HG03045 (cell line): ENCODE data around the gene CUL3.
"Not testable (repeated sequence)": the region's sequence is repeated elsewhere in the genome, so short reads cannot be mapped to it uniquely, and the experiment has no call there.

Experiments
- ATAC-seq: cut with Tn5 transposase; IDR thresholded peaks from one replicate; pipeline ENCODE4 v1.9.1; 2021; ENCODE audit warnings: mild to moderate bottlenecking, moderate library complexity; ENCODE audit not compliant: unreplicated experiment

The CUL3 gene

DNA sequence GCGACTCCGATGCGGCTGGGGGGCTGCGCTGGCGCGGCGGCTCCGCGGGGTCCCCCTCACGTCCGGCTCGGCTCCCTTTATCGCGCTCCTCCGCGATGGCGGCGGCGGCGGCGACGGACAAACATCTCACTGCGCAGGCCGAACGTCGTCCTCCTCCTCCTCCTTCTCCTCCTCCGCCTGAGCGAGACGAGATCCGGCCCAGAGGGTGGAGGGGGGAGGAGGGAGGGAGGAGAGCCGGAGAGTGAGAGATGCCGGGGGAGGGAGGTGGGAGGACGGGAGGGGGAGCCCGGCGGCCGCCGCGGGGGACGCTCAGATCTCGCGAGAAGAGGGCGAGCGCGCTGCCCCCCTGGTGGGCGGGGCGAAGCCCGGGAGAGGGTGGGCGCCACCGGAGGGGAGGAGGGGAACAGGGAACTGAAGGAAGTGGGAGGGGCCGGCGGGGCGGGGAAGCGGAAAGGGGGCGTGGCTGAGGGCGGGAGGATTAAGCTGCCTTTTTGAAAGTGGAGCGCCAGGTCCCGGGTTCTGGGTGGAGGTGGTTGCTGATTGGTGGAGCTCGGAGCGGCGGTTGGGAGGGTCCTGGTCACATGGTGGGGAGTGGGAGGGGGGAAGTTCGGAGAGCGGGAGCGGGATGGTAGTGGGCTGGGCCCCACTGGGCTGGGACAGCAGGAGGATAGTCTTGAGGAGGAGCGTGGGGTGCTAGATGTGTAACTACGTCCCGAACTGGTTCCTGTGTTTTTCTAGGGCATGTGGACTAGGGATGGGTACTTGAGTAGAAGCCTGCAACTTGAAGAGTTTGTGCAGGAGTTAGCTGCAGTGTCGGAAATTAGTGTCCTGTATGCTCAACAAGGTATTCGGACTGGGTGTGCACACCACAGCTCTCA lies at the start of gene CUL3:
TSS of gene CUL3 (minus strand) at position 153 of the 878 bp plus-strand sequence. CDS start 354 bp downstream, outside the sequence.
- ATAC-seq = peak; percentile 87

DNA sequence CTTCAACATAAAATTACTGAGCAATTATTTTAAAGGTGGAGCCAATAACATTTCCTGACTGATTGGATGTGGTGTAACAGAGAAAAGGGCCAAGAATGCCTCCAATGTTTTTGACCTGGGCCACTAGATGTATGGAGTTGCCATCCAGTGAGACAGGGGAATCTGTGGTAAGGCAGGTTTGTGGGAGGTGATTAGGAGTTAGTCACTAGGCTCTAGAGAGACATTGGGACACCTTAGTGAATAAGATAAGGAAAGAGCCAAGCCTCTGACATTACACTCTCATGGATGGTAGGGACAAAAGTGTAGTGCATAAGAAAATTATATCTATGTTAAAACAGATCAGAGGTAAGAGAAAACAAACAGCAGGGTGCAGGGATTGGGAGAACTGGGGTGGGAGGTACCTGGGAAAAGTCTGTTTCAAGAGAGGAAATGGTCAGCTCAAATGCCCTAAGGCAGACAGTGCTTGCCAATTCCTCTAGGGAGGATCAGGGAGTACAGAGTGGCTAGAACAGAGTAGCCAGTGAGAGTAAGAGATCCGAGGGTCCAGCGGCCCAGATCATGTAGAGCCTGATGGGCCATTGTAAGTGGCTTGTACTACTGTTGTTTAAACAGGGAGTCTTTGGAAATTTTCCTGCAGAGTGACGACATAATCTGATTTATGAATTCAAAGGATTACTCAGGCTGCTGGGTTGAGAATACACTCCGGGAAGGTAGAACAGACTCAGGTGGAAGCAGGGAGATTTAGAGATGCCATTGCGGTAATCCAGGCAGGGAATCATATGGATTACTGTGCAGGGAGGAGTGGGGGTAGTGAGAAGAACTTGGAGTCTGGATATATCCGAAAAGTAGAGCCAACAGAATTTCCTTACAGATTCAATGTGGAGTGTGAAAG lies 45.7 kb upstream of the CUL3 start:
- no peak for ATAC-seq

DNA sequence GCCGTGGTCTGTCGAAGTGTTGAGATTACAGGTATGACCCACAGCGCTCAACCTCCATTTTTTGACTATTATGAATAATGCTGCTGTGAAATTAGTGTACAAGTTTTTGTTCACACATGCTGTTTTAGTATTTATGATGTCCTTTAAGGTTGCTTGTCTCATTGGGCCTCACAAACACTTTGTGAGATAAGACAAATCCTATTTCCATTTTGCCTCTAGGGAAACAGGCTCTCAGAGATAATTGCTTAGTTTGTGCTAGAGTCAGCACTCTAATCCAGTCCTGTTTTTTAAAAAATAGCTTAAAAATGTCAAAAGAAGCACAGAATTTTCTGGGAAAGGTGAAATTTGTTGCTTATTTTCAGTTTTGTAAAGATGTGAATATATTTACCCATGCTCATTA lies 43.3 kb upstream of the CUL3 start:
- no peak for ATAC-seq

DNA sequence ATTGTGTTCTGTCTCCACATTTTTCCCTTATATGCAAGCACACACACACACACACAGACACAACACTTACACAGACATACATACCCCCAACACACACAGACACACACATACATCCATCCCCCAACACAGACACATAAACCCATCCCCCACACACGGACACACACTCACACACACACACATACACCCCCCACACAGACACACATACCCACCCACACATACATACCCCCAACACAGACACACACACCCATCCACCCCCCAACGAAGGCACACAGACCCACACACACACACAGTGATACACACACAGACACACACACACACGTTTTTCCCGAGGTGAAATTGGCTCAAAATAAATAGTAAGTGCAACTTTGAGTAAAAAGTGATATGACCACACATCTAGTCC lies 41.6 kb upstream of the CUL3 start:
- ATAC-seq = no peak

DNA sequence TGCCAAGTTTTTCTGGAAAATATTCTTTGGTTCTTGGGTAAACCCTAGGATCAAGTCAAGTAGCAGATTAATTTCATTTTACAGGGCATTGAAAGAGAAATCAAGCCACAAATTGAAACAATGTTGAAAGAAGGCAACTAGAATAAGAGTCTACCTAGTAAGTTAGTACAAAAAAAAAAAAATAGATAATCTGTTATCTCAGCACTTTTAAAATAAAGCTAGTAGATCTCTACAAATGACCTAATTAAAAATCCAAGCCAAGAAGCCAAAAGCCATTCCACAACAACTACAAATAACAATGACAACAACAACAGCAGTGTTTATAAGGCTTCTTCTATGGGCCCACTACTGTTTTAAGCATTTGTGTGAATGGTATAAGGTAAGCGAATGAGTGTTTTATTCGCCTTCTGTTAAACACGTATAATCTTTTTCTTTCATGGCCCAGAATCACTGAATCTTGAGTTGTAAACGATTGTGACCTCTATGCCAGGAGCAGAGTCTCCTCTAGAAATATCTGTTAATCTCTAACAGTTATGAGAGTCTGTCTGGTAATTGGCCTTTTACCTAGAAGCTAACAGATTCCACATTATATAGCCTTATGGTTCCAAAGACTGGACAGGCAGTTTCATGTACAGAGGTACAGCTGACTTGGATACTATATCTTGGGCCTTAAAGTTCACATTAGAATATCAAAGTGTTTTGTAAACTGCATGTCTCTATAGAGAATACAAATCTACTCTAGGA lies 28.6 kb upstream of the CUL3 start:
- ATAC-seq = no peak

DNA sequence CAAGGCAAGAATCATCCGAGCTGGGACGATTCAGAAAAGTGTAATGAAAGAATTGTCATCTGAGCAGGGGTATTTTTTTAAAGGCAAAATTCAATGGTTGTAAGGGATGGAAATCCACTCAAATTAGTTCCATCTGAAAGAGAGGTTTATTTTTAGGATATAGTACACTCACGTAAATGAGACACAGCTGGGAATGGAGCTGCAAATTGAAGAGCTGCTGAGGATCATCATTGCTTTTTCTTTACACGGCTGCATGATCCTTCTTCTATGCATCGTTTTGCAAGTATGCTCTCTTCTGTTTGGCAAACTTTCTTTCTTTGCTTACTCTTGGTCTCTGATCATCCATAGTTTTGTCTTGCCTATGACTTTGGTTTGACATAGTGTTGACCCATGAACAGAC lies 27.4 kb upstream of the CUL3 start:
- no peak for ATAC-seq

DNA sequence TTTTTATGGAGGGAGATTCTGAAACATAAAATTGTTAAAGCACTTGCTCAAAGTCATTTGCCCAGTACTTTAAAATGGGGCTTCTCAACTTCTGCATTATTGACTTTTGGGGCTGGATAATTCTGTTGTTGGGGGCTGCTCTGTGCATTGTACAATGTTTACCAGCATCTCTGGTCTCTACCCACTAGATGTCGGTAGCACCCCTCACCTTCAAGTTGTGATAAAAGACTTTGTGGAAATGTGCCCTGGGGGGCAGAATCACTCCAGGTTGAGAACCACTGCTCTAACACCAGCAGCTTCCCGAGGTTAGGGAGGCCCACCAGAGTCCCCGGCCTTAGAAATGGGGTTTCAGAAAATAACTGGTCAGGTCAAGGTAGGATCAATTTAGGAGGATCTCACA lies 26.8 kb upstream of the CUL3 start:
- ATAC-seq = no peak

DNA sequence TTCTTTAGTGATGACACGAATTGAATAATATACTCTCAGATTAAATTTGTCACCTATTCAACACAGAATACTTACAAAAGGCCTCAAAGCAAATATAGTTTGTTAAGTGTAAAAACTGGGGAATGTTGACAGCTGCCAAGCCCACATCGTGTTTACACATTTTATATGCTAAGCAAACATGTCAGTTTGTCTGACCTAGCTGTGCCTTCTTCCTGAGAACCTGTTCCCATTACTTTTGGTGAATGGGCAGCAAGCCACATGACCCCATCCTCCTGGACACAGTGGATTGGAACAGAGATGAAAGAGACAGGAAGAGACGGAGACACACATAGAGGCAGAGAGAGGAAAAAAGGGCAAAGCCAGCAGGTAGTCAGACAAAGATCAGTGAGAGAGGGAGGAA lies 22.9 kb upstream of the CUL3 start:
- no peak for ATAC-seq

DNA sequence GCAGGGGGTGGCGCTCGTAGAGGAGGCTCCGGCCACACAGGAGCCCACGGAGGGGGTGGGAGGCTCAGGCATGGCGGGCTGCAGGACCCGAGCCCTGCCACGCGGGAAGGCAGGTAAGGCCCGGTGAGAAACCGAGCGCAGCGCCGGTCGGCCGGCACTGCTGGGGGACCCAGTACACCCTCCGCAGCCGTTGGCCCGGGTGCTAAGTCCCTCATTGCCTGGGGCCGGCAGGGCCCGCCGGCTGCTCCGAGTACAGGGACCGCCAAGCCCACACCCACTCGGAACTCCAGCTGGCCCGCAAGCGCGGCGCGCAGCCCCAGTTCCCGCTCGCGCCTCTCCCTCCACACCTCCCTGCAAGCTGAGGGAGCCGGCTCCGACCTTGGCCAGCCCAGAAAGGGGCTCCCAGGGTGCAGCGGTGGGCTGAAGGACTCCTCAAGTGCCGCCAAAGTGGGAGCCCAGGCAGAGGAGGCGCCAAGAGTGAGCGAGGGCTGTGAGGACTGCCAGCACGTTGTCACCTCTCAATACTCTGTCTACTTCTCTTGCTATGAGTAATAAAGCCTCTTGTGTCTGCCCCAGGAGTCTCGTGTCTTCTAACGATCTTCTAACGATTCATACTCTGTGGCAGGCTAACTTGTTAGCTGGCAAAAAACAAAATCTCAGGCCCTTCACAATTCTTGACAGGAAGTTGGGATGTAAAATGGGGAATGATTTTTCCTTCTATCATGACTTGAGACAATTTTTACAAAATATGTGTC lies 18.8 kb upstream of the CUL3 start:
- not testable (repeated sequence) for ATAC-seq

DNA sequence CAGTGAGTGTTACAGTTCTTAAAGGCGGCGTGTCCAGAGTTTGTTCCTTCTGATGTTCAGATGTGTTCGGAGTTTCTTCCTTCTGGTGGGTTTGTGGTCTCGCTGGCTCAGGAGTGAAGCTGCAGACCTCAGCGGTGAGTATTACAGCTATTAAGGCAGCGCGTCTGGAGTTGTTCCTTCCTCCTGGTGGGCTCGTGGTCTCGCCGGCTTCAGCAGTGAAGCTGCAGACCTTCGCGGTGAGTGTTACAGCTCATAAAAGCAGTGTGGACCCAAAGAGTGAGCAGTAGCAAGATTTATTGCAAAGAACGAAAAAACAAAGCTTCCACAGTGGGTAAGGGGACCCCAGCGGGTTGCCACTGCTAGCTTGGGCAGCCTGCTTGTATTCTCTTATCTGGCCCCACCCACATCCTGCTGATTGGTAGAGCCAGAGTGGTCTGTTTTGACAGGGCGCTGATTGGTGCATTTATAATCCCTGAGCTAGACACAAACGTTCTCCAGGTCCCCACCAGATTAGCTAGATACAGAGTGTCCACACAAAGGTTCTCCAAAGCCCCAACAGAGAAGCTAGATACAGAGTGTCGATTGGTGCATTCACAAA lies 17.7 kb upstream of the CUL3 start:
- ATAC-seq = not testable (repeated sequence)

DNA sequence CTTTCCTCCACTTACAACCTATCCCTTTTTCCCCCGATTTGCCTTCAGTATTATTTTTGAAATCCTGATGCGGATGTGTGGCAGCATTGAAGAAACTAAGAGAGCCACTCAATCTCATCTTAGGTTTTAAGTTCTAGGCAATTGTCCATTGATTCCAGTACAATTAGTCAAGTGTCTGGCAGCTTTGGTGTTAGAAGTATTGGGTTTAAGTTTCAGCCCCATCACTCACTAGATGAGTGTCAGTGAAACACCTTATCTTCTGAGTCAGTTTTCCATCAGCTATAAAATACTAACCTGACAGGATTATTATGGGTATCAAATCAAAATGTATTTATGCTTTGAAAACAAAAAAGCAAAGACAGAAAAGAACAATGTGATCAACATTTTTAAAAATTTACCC lies 16.8 kb upstream of the CUL3 start:
- ATAC-seq = no peak

DNA sequence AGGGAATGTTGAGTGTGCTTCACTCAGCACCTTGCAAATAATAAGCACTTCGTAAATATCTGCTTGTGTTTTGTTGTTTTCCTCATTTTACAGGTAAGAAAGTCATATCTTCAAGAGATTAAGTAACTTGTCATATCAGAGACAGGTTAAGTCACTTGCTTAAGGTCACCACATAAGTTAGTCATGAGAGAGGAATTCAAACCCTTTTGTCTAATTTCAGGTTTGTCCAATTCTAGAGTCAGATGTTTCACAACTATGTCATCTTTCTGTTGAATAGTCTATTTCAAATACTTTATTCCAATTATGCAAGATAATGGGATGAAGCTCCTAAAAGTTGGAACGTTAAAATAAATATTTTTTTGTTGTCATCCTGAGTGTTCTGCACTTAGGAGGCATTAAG lies 13.5 kb upstream of the CUL3 start:
- ATAC-seq = no peak

DNA sequence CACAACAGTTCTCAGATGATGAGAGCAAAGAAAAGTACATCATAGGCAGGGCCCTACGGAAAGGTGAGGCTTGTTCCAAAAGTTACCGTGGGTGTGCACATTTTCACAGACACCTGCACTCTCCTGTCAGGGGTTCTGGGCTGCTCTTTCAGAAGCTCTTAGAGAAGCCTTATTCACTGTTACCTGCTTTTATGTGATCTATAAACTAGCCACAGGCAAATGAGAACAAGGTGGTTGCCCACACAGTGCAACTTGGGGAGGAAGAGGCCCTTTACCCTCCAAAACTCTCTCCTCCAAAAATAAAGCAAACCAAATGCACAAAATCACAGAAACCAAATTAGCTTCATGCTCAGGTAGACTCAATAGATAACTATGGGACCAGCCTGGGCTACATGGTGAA lies 11.1 kb upstream of the CUL3 start:
- ATAC-seq = no peak

DNA sequence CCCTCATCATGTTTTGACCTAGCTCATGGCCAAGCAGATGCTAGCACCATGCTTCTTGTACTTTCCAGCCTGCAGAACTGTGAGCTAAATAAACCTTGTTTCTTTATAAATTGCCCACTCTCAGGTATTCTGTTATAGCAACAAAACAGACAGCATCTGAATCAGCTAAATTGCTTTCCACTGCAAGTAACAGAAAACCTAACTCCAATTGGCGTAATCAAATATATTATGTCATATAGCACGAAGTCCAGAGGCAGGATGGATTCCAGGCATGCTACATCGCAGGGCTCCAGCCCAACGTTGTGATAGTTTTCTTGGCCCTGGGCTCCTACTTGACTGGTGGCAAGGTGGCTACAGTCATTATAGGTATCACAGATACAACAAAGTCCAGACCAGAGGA lies 10.4 kb upstream of the CUL3 start:
- no peak for ATAC-seq

DNA sequence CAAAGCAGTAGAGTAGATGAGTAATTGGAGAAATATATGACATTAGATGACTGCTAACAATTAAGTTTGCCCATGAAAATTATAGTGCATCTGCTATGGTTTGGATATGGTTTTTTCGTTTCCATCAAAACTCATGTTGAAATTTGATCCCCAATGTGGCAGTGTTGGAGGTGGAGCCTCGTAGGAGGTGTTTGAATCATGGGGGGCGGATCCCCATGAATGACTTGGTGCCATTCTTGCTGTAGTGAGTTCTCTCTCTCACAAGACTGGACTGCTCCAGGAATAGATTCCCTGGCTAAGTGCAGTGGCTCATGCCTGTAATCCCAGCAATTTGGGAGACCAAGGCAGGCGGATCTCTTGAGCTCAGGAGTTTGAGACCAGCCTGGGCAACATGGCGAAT lies 9.7 kb upstream of the CUL3 start:
- ATAC-seq = no peak

DNA sequence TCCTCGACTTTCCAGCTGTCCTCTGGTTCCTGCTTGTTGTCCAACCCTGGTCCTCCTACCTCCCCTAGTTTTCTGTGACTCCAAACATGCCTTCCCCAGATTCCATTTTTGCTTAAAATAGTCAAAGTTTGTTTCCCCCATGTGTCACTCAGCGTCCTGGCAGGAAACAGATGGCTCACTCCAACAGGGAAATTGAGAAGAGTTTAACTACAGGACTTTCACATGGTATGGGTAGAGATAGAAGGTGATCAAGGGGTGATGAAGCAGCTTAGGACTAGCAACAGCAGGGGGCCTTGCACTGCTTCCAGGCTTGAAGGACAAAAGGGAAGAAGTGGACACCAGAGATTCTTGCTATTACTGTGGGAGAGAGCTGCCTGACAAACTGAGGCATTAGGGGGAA lies 6.1 kb upstream of the CUL3 start:
- ATAC-seq = no peak

DNA sequence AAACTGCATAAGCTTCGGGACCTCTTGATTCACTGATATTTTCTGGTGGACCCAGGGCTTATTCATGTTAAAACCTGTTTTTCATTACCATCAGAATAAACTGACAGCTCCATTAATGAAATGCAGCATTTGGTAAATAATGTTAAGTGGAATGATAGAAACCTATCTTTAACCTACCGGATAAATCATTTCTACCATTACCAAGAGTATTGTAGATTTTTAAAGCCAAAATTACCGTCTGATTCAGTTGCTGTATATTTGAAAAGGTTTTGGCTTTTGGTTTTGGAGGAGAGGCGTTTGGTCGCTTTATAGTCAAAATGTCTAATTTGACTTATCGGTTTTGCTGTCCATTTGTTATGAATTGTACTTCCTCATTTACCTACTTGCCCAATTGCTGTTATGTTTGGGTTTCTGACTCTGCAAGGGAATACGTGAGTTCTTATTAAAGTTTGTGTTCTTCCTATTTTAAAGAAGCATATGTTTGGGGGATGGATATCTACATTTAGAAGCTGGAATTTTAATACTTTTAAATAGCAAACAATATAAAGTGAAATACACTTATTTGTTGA lies 1.0 kb upstream of the CUL3 start:
- no peak for ATAC-seq

DNA sequence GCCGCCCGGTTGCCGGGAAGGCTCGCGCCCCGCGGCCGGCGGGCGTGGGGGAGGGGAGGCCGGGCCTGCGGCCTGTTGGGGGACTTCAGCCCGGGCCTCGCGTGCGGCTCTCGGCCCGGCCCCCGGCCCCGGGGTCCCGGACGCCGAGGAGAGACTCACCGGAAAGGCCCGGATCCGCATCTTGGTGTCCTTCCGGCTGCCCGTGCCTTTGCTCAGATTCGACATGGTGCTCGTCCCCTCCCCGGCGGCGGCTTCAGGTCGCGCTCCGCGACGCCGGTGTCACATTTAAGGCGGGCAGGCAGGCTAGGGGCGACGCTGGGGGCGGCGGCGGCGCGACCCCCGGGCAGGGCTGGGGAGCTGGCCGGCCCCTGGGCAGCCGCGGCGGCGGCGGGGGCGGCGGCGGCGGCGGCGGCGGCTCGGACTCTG lies 365 bp downstream of the CUL3 start:
- peak; percentile 31 for ATAC-seq

DNA sequence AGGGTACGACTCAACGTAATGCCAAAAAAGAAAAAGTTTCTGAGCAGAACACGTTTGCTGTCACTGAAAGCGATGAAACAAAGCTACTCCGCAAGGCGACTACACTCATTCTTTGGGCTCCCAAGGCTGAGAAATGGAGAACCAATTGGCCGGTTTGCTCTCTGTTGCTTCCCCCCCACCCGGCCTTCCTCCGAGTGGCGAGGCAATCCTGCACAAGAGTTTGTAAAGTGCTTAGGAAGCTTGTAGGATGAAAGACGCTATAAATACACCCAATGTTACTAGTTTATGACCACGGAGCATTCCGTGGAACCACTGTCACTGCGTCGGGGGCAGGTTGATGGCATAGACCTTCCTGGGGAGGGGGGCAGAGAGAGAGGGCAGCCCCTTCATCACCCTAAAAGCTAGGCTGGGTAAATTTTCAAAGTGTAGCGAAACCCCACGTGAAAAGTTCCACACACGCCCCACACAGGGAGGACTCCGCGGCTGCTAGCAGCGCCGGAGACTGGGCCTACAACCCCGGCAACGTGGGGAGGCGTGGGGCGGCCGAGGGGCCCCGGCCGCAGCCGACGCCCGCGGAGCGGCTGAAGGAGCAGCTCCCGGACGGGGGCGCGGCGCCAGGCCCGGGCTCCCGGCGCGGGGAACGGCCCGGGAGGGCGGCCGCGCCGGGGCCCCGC lies 915 bp downstream of the CUL3 start:
- peak; percentile 6 for ATAC-seq
